ENCODE data around the gene SIK2. TPM values are rescaled to one million over a fixed set of nuclear protein-coding genes. Genes with fewer than 3 reads are reported as not detected.

SIK2 gene
- total and polyA plus RNA-seq, 4 donors, result 18.1 to 26.6 (median 19.7) TPM

DNA sequence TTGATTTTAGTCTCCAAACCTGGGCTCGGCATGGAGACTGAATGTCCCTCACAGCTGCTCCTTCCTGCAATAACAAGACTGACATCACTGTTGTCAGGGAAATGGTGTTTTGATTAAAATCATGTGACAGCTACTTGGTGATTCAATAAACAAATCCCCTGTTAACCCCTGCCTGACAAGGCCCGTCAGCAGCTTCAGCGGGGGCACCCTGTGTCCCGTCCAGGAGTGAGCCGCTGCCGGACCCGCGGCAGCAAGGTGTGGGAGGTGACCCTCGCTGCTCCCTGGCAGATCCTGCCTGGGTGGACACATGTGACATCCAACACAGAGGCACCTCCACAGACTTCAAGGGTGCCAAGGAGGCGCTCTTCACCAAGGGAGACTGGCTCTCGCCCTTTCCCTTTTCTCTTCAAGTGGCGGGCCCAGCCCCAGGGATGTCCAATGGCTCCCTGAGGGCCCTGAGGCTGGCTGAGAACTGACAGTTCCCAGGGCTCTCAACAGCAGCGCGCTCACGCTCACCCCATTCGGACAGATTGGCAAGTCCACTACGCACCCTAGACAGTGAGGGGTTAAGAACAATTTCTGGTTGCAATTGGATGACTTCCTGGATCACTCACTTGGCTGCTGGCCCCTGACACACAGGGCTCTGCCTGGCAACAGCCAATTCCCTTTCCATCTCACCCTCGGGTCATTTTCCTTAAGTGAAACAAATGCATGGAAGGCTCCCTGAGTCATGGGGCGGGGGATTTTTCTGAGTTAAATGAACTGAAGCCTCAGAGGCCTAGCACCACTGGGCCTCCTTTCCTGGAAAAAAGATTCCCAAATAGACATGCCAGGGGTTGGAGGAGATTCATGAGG is 133.2 kb downstream of the SIK2 start:
- DNase-seq (ENCODE audit: low read depth in 4 of 6, low spot score in 6 of 6), result peak; percentile 74 to 96 (median 86)
- 11% methylated on average over 16 of the region's 19 CpGs for WGBS (ENCODE audit: insufficient coverage)
- H3K4me1 ChIP-seq (ENCODE audit: control insufficient read depth, insufficient read depth, low read length), result peaks cover 72% of the 10 kb centered on the region
- peak overlapping the region; percentile 98 for H3K27ac ChIP-seq (ENCODE audit: low read depth, low read length)
- peaks cover 9% of the 10 kb centered on the region for H3K36me3 ChIP-seq (ENCODE audit: control insufficient read depth, insufficient read depth, low read length)
- H3K27me3 ChIP-seq (ENCODE audit: control insufficient read depth, insufficient read depth, low read length), result no peaks in the 10 kb centered on the region
- H3K9me3 ChIP-seq (ENCODE audit: control insufficient read depth, insufficient read depth, low read length), result no peaks in the 10 kb centered on the region
- H3K4me3 ChIP-seq (ENCODE audit: low read depth, low read length), result peak overlapping the region; percentile 45

DNA sequence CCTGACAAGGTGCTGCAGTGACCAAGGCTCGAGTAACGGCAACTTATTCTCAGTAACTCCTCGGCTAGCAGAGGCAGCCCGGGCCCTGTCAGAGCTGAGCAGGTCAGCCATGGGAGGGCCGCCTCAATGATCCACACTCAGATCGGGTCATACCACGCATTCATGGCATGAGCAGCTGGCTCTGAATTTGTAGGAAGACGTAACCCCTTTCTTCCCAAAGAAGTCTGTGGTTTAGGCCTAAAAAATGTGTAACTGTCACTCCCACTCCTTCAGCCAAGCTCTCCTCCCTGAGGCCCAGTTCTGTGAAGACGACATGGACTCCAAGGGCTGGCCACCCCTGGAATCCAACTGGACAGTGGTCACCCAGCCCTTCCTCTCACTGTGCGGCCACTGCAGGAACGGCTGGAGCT is 133.9 kb downstream of the SIK2 start:
- Histone ChIP-seq H3K4me1 (ENCODE audit: control insufficient read depth, insufficient read depth, low read length) (peaks cover 67% of the 10 kb centered on the region), H3K9me3 (ENCODE audit: control insufficient read depth, insufficient read depth, low read length) (no peaks in the 10 kb centered on the region), H3K27me3 (ENCODE audit: control insufficient read depth, insufficient read depth, low read length) (no peaks in the 10 kb centered on the region), H3K4me3 (ENCODE audit: low read depth, low read length) (no peak overlapping the region), H3K36me3 (ENCODE audit: control insufficient read depth, insufficient read depth, low read length) (peaks cover 9% of the 10 kb centered on the region), H3K27ac (ENCODE audit: low read depth, low read length) (peak overlapping the region; percentile 98)
- DNase-seq (ENCODE audit: low read depth in 4 of 6, low spot score in 6 of 6), result no peak
- 21% methylated on average over 10 of the region's 11 CpGs for WGBS (ENCODE audit: insufficient coverage)

GRCh38 chr11:111736621-111737443 is 134.6 kb downstream of the SIK2 start:
- DNase-seq (ENCODE audit: low read depth in 4 of 6, low spot score in 6 of 6), result peak in 2 of 6 donors; percentile 66 to 81
- no peaks in the 10 kb centered on the region for H3K9me3 ChIP-seq (ENCODE audit: control insufficient read depth, insufficient read depth, low read length)
- peaks cover 9% of the 10 kb centered on the region for H3K36me3 ChIP-seq (ENCODE audit: control insufficient read depth, insufficient read depth, low read length)
- H3K4me3 ChIP-seq (ENCODE audit: low read depth, low read length), result no peak overlapping the region
- H3K4me1 ChIP-seq (ENCODE audit: control insufficient read depth, insufficient read depth, low read length), result peaks cover 60% of the 10 kb centered on the region
- no peaks in the 10 kb centered on the region for H3K27me3 ChIP-seq (ENCODE audit: control insufficient read depth, insufficient read depth, low read length)
- H3K27ac ChIP-seq (ENCODE audit: low read depth, low read length), result peak overlapping the region; percentile 98
- 57% methylated on average over 9 of the region's 15 CpGs for WGBS (ENCODE audit: insufficient coverage)

- no peaks in the 10 kb centered on the region for H3K9me3 ChIP-seq (ENCODE audit: control insufficient read depth, insufficient read depth, low read length)
- peak in 1 of 6 donors; percentile 23 for DNase-seq (ENCODE audit: low read depth in 4 of 6, low spot score in 6 of 6)
- 81% methylated on average over 8 of the region's 14 CpGs for WGBS (ENCODE audit: insufficient coverage)
- H3K36me3 ChIP-seq (ENCODE audit: control insufficient read depth, insufficient read depth, low read length), result peaks cover 10% of the 10 kb centered on the region
- no peaks in the 10 kb centered on the region for H3K27me3 ChIP-seq (ENCODE audit: control insufficient read depth, insufficient read depth, low read length)
- H3K4me3 ChIP-seq (ENCODE audit: low read depth, low read length), result no peak overlapping the region
- H3K4me1 ChIP-seq (ENCODE audit: control insufficient read depth, insufficient read depth, low read length), result peaks cover 52% of the 10 kb centered on the region
- peak overlapping the region; percentile 98 for H3K27ac ChIP-seq (ENCODE audit: low read depth, low read length)
Observed at GRCh38 chr11:111737444-111738210, 135.4 kb downstream of the SIK2 start.

DNA sequence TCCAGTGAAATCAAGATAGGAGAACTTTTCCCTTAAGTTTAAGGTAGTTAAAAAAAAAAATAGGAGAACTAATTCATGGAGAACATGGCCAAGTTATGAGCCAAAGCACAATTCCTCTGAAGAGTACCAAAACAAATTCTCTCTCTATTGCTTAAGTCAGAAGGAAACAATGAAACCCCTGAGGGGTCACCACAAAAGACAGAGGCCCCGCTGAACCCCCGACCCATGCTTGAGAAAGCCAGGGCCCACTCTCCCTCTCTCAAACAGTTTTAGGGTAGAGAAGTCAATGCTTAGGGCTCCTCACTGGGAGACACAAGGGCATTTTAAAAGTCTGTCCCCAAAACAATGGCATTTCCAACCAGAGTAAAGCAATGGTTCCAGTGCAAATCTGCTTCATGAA is 137.1 kb downstream of the SIK2 start:
- no CpG with 5 or more reads among the region's 2 CpGs for WGBS (ENCODE audit: insufficient coverage)
- Histone ChIP-seq H3K27me3 (ENCODE audit: control insufficient read depth, insufficient read depth, low read length) (no peaks in the 10 kb centered on the region), H3K4me1 (ENCODE audit: control insufficient read depth, insufficient read depth, low read length) (peaks cover 35% of the 10 kb centered on the region), H3K9me3 (ENCODE audit: control insufficient read depth, insufficient read depth, low read length) (no peaks in the 10 kb centered on the region), H3K27ac (ENCODE audit: low read depth, low read length) (no peak overlapping the region), H3K36me3 (ENCODE audit: control insufficient read depth, insufficient read depth, low read length) (peaks cover 14% of the 10 kb centered on the region), H3K4me3 (ENCODE audit: low read depth, low read length) (no peak overlapping the region)
- DNase-seq (ENCODE audit: low read depth in 4 of 6, low spot score in 6 of 6), result no peak

DNA sequence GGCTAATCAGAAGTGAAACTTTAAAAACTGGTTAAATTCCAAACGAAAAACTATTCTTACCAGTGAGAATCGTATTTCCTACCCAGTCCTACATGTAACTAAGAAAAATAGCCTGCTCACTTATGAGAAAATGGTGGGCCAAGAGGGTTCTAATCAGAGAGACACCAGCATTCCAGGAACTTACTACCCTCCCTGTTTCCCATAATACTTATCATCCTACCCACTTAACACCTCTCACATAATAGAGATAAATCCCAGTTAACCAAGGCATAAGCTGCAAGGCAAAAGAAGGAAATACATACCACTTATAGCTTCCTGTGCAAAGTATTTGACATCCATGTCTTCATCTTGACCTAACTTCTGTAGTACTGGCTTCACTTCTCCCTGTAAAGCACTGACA is 139.5 kb downstream of the SIK2 start:
- H3K27ac ChIP-seq (ENCODE audit: low read depth, low read length), result no peak overlapping the region
- H3K9me3 ChIP-seq (ENCODE audit: control insufficient read depth, insufficient read depth, low read length), result peaks cover 1% of the 10 kb centered on the region
- no peak overlapping the region for H3K4me3 ChIP-seq (ENCODE audit: low read depth, low read length)
- no CpG with 5 or more reads among the region's 2 CpGs for WGBS (ENCODE audit: insufficient coverage)
- DNase-seq (ENCODE audit: low read depth in 4 of 6, low spot score in 6 of 6), result no peak
- H3K4me1 ChIP-seq (ENCODE audit: control insufficient read depth, insufficient read depth, low read length), result peaks cover 11% of the 10 kb centered on the region
- H3K27me3 ChIP-seq (ENCODE audit: control insufficient read depth, insufficient read depth, low read length), result no peaks in the 10 kb centered on the region
- H3K36me3 ChIP-seq (ENCODE audit: control insufficient read depth, insufficient read depth, low read length), result peaks cover 22% of the 10 kb centered on the region

GRCh38 chr11:111743700-111744099 is 141.5 kb downstream of the SIK2 start:
- H3K4me1 ChIP-seq (ENCODE audit: control insufficient read depth, insufficient read depth, low read length), result no peaks in the 10 kb centered on the region
- no peak for DNase-seq (ENCODE audit: low read depth in 4 of 6, low spot score in 6 of 6)
- no peaks in the 10 kb centered on the region for H3K27me3 ChIP-seq (ENCODE audit: control insufficient read depth, insufficient read depth, low read length)
- H3K4me3 ChIP-seq (ENCODE audit: low read depth, low read length), result no peak overlapping the region
- H3K27ac ChIP-seq (ENCODE audit: low read depth, low read length), result no peak overlapping the region
- H3K36me3 ChIP-seq (ENCODE audit: control insufficient read depth, insufficient read depth, low read length), result peaks cover 21% of the 10 kb centered on the region
- 92% methylated on average over 2 of the region's 2 CpGs for WGBS (ENCODE audit: insufficient coverage)
- H3K9me3 ChIP-seq (ENCODE audit: control insufficient read depth, insufficient read depth, low read length), result peaks cover 1% of the 10 kb centered on the region

- Histone ChIP-seq H3K27me3 (ENCODE audit: control insufficient read depth, insufficient read depth, low read length) (no peaks in the 10 kb centered on the region), H3K27ac (ENCODE audit: low read depth, low read length) (no peak overlapping the region), H3K36me3 (ENCODE audit: control insufficient read depth, insufficient read depth, low read length) (peaks cover 30% of the 10 kb centered on the region), H3K4me1 (ENCODE audit: control insufficient read depth, insufficient read depth, low read length) (no peaks in the 10 kb centered on the region), H3K9me3 (ENCODE audit: control insufficient read depth, insufficient read depth, low read length) (peaks cover 1% of the 10 kb centered on the region), H3K4me3 (ENCODE audit: low read depth, low read length) (no peak overlapping the region)
- 100% methylated on average over 2 of the region's 6 CpGs for WGBS (ENCODE audit: insufficient coverage)
- no peak for DNase-seq (ENCODE audit: low read depth in 4 of 6, low spot score in 6 of 6)
Observed at GRCh38 chr11:111745719-111746504, 143.7 kb downstream of the SIK2 start.

Data from spinal cord (tissue), 10 donors.